HG02610 (cell line): ENCODE data around the gene VWDE.
"Not testable (repeated sequence)": the region's sequence is repeated elsewhere in the genome, so short reads cannot be mapped to it uniquely, and the experiment has no call there.

Experiments used
- ATAC-seq: cut with Tn5 transposase; IDR thresholded peaks from one replicate; pipeline ENCODE4 v1.9.1; 2021; ENCODE audit warnings: mild to moderate bottlenecking, moderate library complexity; ENCODE audit not compliant: unreplicated experiment

The VWDE gene

DNA sequence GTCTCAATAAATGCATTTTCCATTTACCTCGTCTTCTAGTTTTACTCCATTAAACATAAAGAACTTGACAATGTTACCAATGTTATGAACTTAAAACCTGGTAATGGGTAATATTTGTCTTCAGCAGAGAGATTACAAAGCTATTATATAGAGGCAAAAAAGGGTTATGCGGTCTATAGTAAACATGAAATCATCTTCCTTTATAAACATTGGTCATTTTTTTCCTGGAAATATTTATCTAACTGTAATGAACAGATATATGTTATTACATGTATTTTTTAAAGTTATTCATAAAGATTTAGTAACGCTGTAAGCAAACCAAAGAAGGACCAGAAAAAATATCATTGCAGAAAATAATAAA lies 1.3 kb downstream of the VWDE start:
- no peak for ATAC-seq

DNA sequence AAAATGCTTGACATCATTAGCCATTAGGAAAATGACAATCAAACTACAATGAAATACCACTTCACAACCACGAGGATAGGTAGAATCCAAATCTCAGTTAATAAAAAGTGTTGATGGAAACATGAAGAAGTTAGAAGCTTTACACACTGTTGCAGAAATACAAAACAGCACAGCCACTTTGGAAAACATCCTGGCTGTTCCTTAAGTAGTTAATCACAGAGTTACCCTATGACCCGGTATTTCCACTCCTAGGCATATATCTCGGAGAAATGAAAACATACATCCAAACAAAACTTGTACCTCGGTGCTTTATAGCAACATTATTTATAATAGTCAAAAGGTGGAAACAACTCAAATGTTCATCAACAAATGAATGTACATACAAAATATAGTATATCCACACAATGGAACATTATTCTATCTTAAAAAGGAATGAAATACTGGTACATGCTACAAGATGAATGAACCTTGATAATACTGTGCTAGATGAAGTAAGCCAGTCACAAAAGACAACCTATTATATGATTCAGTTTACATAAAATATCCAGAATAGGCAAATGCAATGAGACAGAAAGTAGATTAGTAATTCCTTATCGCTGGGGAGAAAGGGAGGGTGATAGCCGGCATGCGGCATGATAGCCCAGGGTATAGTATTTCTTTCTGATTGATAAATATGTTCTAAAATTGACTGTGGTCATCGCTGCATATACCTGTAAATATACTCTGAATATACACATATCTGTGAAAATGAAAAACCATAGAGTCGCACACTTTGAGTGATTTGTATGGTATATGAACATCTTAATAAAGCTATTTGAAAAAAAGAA lies 1.9 kb downstream of the VWDE start:
- no peak for ATAC-seq

DNA sequence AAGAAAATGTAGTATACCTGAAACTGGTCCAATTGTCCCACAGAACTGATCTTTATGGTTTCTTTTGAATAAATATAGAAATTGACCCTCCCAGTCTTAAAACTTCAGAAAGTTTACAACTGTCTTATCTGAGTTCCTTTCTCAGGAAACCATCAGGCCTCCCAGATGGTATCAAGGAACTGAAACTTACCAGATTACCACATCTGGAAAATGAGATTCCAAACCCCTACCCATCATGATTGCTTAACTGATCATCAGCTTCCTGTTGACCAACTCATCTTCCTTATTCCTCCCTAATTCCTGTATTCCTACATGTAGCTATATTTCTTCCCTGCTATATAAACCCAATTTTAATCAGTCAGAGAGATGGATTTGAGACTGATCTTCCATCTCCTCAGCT lies 5.5 kb downstream of the VWDE start:
- ATAC-seq = no peak

DNA sequence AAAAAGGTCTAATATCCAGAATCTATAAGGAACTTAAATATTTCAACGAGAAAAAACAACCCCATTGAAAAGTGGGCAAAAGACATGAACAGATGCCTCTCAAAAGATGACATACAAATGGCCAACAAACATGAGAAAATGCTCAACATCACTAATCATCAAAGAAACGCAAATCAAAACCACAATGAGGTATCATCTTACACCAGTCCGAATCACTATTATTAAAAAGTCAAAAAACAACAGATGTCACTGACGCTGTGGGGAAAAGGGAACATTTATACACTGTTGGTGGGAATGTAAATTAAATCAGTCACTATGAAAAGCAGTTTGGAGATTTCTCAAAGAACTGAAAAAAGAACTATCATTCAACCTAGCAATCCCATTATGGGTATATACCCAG lies 6.0 kb downstream of the VWDE start:
- ATAC-seq = no peak

DNA sequence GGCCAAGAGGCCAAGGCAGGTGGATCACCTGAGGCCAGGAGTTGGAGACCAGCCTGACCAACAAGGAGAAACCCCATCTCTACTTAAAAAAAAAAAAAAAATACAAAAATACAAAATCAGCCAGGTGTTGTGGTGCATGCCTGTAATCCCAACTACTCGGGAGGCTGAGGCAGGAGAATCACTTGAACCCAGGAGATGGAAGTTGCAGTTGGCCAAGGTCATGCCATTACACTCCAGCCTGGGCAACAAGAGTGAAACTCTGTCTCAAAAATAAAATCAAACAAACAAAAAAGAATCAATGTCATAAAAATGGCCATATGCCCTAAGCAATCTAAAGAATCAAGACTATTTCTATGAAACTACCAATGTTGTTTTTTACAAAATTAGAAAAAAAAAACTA lies 7.0 kb downstream of the VWDE start:
- ATAC-seq = not testable (repeated sequence)

DNA sequence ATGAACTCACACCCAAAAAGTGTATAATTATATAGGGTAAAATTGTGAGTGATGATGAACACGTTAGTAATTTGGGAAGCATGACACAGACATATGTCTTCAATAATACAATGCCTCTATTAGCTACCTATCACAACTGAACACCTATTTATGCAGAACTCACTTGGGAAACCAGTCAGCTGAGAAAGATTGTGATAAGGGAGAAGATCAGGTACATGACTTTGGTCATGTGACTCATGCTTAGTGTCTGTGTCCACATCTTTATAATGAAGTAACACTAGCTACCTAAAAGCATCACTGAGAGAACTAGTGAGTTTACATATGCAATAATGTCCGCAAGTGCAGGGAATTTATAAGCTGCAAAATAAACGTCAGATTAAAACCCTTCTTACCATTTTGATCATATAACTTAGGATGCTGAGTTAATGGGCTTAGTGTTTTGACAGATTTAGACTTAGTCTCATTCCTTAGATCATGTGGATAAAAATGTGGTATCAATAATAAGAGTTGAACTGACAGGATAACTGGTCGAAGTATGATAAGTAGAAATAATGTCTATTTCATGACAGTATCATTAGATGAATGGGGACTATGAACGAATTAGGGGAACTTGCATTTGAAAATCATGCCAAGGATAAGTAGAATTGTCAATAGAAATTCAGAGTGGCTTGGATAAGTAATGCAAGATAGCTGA lies 11.6 kb downstream of the VWDE start:
- no peak for ATAC-seq

DNA sequence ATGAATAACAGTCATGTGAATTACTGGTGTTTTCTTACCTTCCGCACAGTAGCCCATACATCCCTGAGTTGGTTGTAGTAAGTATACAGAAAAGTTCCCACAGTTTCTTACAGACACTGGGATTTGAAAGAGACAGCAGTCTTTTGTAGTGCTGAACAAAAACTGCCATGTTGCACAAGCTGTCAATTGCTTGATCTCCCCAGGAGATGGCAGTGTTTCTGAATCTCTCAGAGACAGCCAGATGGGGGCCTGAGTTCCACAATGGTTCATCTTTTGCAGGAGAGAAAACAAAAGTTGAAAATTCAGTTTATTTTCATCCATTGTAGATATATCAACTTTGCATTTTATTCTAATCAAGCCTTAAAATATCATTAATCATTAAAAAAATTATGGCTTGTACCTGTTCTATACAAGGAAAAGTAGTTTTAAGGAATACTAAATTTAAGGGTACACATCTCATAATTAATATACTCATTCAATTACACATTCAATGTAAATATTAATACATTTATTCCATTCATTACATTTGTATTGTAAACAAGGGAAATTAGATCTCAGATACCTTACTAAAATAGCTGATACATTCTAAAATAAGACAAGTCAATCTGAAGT lies 14.5 kb downstream of the VWDE start:
- peak; percentile 91 for ATAC-seq

DNA sequence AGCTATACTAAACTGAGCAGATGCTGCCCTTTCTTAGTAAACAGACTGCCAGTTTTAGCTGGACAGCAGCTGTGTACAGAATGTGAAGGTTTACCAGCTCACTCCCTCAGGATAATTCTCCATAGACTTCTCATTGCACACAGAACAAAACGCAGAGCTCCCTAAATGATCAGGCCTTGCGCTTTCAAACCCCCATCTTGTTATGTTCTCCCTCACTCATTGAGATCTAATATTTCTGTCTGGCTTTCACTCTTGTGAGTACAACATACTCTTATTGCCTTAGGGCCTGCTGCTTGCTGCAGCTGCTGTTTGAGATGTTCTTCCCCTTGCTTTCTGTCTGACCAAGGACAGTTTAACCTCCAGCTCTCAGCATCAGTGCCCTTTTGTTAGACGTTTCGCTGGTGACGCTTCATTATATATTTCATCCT lies 17.3 kb downstream of the VWDE start:
- no peak for ATAC-seq

DNA sequence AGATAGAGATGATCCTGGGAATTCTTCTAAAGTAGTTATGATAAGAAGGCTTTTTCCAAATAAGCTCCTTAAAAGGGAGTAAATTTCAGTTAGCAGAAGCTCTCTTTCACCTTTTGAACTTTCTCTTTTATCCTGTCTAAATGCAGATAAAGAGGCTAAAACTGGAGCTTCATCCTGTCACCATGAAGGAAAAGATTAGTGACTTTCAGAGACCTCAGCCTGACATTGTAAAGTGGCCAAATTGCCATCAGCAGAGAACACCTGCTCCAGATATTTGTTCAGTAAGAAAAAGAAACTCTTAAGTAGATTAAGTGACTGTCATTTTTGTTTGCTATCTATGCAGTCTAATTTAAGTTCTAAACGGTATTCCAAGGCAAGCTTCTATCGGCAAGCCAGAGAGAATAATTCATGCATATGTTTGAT lies 18.3 kb downstream of the VWDE start:
- ATAC-seq = no peak

DNA sequence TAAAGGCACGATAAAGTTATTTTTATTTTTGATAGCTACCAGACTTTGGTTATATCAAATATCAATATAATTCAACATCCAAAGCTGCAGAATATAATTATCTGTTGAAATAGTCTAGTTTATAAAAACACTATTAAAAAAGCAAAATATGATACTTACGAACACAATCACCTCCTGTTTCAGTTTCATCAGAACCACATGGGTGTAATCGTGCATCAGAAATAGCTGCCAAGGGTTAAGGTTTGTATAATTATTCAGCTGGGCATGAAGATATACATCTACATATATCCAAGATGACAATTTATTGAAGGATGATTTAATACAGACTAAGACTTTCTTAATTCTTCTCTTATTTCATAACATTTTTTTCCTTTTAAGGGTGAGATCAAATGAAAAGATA lies 20.3 kb downstream of the VWDE start:
- ATAC-seq = no peak

DNA sequence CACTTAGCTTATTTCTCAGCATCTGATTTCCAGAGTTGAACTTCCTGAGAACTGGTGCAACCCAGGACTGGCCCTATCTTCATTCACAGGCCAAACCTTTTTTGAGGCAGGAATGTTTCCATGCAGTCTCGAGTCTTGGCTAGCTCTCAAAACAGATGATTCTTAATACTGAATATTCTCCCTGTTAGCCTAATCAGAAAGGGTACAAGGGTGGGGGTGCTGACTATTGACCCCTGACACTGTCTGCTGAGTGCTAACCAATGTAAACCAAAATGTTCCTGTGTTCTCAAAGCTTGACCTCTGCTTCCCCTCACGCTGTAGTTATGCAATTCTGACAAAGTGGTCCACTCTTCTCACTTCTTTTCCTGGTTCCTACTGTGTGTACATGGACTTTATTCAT lies 25.3 kb downstream of the VWDE start:
- ATAC-seq = no peak

DNA sequence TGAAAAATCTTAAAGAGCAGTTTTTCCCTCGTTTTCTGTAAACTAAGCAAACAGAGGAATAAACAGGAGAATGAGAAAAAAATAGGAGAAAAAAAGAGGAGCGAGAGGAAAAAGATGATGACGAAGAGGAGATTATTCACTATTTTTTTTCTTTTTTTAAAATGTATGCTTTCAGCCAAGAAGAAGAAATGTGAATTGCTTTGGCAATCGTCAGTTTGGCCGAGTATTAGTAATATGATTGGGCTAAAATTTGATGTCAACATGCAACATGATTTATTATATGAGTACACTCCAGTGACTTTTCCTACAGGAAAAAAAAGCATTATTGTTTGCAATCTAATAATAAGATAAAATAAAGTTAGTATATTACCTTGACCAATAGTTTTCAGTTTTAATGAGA lies 26.3 kb downstream of the VWDE start:
- ATAC-seq = no peak

DNA sequence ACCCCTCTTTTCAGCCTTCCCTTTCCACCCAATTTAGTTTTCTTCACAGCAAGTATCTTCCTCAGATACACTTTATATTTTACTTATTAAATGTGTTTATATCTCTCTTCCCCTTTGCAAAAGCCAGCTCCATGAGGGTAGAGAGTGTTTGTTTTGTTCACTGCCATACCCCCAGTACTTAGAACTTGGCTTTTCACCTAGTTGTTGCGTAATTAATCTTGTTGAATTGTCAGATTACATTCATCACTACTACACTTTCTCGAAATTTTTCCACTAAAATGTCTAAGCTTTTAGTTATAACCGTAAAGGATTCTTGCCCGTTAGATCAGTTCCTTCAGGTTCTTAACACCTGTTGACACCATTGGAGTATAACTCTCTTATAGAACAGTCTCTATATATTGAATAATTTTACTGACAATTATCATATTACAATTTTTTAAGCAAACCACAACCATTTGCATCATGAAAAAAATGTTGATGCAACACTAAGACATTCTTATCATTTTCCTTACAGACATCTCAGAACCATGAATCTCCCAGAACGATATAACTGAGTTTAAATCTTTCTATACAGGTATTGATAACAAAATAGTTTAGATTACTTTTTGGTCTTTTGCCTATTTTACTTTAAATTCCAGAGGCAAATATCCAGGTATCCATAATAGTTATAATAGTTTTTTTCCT lies 29.9 kb downstream of the VWDE start:
- ATAC-seq = no peak

DNA sequence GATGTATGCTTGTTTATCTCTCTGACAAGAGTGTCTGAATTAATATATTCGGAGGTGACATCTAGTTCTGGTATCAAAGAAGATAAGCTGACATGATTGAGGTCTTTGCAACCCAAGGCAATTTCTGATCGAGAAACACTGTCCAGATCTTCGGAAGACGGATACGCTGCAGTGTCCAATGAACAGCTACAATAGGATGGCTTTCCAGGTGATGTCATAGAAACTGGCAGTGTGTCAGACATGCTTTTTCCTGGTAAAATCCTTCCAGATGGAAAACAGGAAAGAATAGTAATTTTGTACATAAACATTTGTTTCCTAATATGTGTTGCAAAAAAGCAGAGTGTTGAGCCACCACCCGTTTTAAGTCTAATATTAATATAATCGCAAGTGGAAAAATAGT lies 33.4 kb downstream of the VWDE start:
- ATAC-seq = no peak

DNA sequence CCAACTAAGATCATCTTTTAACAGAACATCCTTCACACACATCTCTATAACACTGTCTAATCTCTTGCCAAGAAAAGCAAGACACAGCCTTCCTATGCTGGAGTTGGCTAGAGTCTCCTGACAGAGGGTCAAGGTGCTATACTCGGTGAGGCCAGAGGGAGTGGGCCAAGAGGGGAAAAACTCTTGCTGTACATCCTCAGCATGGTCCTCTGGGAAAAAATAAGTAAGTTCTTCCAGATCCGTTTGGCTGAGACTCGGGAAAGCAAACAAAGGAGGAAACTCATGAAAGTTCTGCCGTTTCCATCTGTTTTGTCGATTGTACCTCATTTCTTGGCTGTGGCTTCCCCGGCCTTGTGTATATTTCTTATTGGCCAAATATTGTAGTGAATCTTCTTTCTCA lies 33.9 kb downstream of the VWDE start:
- ATAC-seq = no peak

DNA sequence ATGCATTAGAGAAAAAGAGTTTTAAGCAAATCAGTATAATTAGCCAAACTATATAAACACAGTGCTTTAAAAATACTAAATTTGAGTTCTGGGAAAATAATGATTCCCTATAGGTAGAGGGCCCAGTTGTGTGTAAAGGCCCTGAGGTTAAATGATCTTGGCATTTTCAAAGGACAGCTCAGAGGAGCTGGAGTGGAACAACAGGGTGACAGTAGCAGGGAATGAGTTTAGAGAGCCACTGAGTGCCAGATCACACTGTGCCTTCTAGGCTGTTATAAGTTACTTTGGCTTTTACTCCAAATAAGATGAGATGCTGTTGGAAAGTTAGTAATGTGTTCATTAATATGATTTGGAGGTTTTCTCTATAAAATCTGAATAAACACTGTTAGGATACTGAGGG lies 34.6 kb downstream of the VWDE start:
- no peak for ATAC-seq

DNA sequence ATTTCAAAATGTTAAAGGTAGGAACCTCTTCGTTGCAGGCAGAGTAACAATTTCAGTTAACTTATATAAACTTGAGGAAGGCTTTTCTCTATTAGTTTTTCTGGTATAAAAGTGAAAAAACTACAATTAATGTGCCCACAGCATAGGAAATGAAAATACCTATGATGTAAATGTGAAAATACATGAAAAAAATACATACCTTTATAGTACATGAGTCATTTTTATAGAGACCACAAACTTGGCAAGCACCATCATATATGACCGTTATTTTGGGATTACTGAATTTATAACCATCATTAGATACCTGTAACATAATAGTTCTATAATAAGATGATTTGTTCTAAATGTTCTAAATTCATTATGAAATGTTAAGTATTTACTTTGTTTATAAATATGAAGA lies 42.7 kb downstream of the VWDE start:
- ATAC-seq = no peak

DNA sequence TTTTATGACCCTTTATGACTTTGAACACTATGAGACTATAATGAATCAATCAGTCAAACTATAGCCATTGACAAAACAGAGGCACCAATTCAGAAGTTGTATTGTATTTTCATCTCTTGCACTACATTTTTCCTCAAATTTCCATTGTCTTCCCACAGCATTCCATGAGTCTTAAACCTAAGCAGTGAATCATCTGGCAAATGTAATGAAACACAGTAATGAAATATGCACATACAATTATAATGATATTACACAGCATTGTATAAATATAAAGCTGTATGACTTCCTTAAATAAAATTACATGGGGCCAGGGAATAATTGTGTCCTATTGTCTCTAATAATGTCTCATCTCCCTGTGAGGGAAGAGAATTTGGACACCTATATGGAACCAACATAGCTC lies 45.0 kb downstream of the VWDE start:
- no peak for ATAC-seq

DNA sequence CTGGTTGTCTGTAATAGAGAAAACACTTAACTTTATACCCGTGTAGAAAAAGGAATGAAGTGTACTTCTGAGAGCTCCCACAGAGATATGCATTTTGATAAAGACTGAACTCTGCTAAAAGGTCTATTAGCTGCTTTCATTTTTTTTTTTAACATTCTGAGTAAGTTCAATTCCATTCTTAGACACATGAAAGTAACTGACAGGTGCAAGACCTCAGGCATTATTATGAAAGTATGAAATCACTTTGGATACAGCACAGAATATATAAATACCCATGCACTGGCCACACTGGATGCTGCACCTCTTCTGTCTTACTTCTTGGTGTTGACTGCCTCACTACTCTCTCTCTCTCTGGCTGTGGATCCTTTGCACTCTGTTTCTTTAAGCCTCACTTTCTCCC lies 46.2 kb downstream of the VWDE start:
- peak; percentile 71 for ATAC-seq

DNA sequence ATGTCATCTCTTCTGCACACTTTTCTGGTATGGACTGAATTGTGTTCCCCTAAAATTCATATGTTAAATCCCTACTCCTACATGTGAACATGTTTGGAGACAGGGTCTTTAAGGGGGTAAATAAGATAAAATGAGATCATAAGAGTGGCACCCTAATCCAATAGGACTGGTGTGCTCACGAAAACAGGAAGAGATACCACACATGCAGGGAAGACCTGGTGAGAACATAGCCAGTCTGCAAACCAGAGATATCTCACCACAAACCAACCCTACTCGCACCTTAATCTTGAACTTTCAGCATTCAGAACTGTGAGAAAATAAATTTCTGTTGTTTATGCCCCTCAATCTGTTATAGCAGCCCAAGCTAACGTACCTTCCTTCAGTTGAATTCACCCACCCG lies 51.8 kb downstream of the VWDE start:
- no peak for ATAC-seq

DNA sequence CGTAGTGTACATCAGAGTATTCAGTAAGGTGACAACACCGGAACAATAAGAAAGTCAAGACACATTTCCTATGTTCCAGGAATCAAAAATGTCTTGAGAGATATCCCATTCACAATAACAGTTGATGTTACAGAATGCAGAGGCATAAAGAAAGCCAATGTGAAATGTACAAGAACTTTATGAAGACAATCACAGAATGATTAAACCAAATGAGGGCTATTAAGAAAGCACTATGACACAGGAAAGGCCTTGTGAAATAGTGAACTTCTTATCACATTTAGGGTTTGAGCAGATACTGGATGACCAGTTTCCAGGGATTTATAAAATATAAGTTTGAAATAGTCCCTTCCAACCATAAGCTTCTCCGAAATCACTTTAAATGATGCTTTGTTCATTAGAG lies 52.7 kb downstream of the VWDE start:
- no peak for ATAC-seq

DNA sequence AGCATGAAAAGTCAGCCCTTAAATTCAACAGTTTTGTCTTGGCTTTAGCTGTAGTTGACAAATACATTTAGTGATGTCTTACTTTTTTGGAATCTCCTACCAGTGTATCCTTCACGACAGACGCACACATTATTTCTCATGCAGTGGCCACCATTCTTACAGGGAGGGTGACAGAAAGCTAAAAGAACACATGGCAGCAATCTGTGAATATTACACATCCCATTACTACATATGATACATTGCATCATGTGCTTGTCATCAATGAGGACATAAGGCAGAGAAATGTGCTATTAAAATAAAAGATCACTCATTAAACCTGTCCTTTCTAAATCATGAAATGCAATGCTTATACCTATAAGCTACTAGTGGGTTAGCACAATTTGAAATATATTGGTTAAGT lies 66.6 kb downstream of the VWDE start:
- ATAC-seq = no peak
